ENCODE measurements around the gene MYH16. TPM values are rescaled to one million over a fixed set of nuclear protein-coding genes. Genes with fewer than 3 reads are reported as not detected.

Gene MYH16
- total and polyA plus RNA-seq, 10 of the 15 experiments (the other 5 are each of a cell fraction or from before 2014, with no cell fraction given): 0.03 to 0.33 (median 0.04) TPM; not detected in 3

DNA sequence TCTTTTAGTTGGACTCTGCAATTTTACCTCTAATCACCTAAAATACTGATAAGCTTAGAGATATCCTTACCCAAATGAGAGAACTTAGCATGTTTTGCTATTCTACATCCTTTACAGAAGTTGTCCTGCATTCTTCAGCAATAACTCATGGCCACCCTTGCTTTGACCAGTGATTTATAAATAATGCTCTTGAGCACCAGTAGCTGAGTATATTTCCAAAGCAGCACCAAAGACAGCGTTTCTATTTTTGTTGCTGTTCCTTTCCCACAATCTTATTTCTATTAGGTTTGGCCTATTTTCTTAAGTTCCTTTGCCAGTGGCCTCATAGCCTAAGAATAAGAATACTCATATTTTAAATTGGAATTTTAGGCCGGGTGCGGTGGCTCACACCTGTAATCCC is 68.0 kb downstream of the MYH16 start (continued):
- TF ChIP-seq BCLAF1 (IDR thresholded peaks at IDR 0.05): no peak
- no peak for TF ChIP-seq PAX5 (IDR thresholded peaks at IDR 0.05; ENCODE audit: borderline replicate concordance, low read depth, low read length)
- no peak for TF ChIP-seq ZBTB33 (IDR thresholded peaks at IDR 0.05)
- TF ChIP-seq, protein P1, sequence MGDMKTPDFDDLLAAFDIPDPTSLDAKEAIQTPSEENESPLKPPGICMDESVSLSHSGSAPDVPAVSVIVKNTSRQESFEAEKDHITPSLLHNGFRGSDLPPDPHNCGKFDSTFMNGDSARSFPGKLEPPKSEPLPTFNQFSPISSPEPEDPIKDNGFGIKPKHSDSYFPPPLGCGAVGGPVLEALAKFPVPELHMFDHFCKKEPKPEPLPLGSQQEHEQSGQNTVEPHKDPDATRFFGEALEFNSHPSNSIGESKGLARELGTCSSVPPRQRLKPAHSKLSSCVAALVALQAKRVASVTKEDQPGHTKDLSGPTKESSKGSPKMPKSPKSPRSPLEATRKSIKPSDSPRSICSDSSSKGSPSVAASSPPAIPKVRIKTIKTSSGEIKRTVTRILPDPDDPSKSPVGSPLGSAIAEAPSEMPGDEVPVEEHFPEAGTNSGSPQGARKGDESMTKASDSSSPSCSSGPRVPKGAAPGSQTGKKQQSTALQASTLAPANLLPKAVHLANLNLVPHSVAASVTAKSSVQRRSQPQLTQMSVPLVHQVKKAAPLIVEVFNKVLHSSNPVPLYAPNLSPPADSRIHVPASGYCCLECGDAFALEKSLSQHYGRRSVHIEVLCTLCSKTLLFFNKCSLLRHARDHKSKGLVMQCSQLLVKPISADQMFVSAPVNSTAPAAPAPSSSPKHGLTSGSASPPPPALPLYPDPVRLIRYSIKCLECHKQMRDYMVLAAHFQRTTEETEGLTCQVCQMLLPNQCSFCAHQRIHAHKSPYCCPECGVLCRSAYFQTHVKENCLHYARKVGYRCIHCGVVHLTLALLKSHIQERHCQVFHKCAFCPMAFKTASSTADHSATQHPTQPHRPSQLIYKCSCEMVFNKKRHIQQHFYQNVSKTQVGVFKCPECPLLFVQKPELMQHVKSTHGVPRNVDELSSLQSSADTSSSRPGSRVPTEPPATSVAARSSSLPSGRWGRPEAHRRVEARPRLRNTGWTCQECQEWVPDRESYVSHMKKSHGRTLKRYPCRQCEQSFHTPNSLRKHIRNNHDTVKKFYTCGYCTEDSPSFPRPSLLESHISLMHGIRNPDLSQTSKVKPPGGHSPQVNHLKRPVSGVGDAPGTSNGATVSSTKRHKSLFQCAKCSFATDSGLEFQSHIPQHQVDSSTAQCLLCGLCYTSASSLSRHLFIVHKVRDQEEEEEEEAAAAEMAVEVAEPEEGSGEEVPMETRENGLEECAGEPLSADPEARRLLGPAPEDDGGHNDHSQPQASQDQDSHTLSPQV (IDR thresholded peaks at IDR 0.05): no peak
- TF ChIP-seq JUNB (IDR thresholded peaks at IDR 0.05): no peak
